GM23338 (cell line): ENCODE data around the gene JDP2. TPM values are rescaled to one million over a fixed set of nuclear protein-coding genes. Genes with fewer than 3 reads are reported as not detected.
A peak's percentile ranks its signal among the peaks of the same experiment; 100 is the strongest.

Experiments
- ATAC-seq: fragments of 200-7000 bp; cut with Tn5 transposase; 3 replicates; pipeline ENCODE4 v1.9.1; 2020
- DNase-seq: peaks from one replicate; pipeline ENCODE4 v3.0.0-alpha.2; 2015; ENCODE audit warnings: low spot score
- H2AFZ ChIP-seq: fragments of 200-600 bp; sonication (generic); 2 replicates; pipeline ENCODE4 v1.8.0; 2016; ENCODE audit warnings: antibody characterized with exemption, mild to moderate bottlenecking, moderate library complexity
- H3F3A ChIP-seq: fragments of 200-600 bp; sonication (generic); replicated peaks from 2 replicates; pipeline ENCODE4 v1.8.0; 2017; ENCODE audit warnings: antibody characterized with exemption, mixed run types, low read depth
- H3K27ac ChIP-seq: fragments of 200-600 bp; sonication (generic); 2 replicates; pipeline ENCODE4 v1.6.1; 2016; ENCODE audit warnings: low read depth
- H3K27me3 ChIP-seq: fragments of 200-600 bp; sonication (generic); 2 replicates; pipeline ENCODE4 v1.8.0; 2016; ENCODE audit warnings: mild to moderate bottlenecking, mixed run types, moderate library complexity; ENCODE audit not compliant: insufficient read depth
- H3K36me3 ChIP-seq: fragments of 200-600 bp; sonication (generic); 2 replicates; pipeline ENCODE4 v1.8.0; 2016; ENCODE audit warnings: mild to moderate bottlenecking; ENCODE audit not compliant: insufficient read depth
- H3K4me1 ChIP-seq: fragments of 200-600 bp; sonication (generic); 2 replicates; pipeline ENCODE4 v1.8.0; 2016; ENCODE audit warnings: mild to moderate bottlenecking, moderate library complexity; ENCODE audit not compliant: insufficient read depth
- H3K4me2 ChIP-seq: fragments of 200-600 bp; sonication (generic); 2 replicates; pipeline ENCODE4 v1.7.1; 2017; ENCODE audit warnings: mixed run types
- H3K4me3 ChIP-seq: fragments of 200-600 bp; sonication (generic); 2 replicates; pipeline ENCODE4 v1.6.1; 2016; ENCODE audit warnings: mixed run types
- H3K79me2 ChIP-seq: fragments of 200-600 bp; sonication (generic); replicated peaks from 2 replicates; pipeline ENCODE4 v1.8.0; 2017; ENCODE audit warnings: mild to moderate bottlenecking; ENCODE audit not compliant: insufficient read depth
- H3K9me2 ChIP-seq: fragments of 200-600 bp; sonication (generic); 2 replicates; pipeline ENCODE4 v1.8.0; 2017; ENCODE audit not compliant: insufficient read depth
- H4K20me1 ChIP-seq: fragments of 200-600 bp; sonication (generic); replicated peaks from 2 replicates; pipeline ENCODE4 v1.8.0; 2017; ENCODE audit warnings: mild to moderate bottlenecking; ENCODE audit not compliant: insufficient read depth
- H3K27ac Mint-ChIP-seq: 2 replicates; pipeline ENCODE4 v1.8.0; 2020; ENCODE audit warnings: inconsistent platforms, mild to moderate bottlenecking, moderate library complexity, mixed read lengths
- H3K27me3 Mint-ChIP-seq: 3 replicates; pipeline ENCODE4 v1.8.0; 2022; ENCODE audit warnings: low read depth, mild to moderate bottlenecking, moderate library complexity, mixed read lengths, inconsistent platforms; ENCODE audit not compliant: insufficient read depth, poor library complexity
- H3K36me3 Mint-ChIP-seq: 3 replicates; pipeline ENCODE4 v1.8.0; 2021; ENCODE audit warnings: low read depth, mild to moderate bottlenecking, inconsistent platforms, moderate library complexity, mixed read lengths
- H3K4me1 Mint-ChIP-seq: 3 replicates; pipeline ENCODE4 v1.8.0; 2020; ENCODE audit warnings: mild to moderate bottlenecking, inconsistent platforms, mixed read lengths
- H3K4me3 Mint-ChIP-seq: 3 replicates; pipeline ENCODE4 v1.8.0; 2021; ENCODE audit warnings: moderate library complexity, mild to moderate bottlenecking, inconsistent platforms, mixed read lengths
- H3K9me3 Mint-ChIP-seq: 3 replicates; pipeline ENCODE4 v1.8.0; 2020; ENCODE audit warnings: moderate library complexity, mild to moderate bottlenecking, inconsistent platforms, mixed read lengths
- REST ChIP-seq: IDR thresholded peaks from one replicate; pipeline ENCODE4 v1.6.1; 2018; ENCODE audit warnings: antibody characterized with exemption; ENCODE audit not compliant: unreplicated experiment
- ZNF331 ChIP-seq: fragments of 250-450 bp; sonication (Bioruptor Pico); IDR thresholded peaks from 2 replicates; pipeline ENCODE4 v1.5.0; 2020; ENCODE audit warnings: low read depth, mild to moderate bottlenecking, moderate library complexity
- polyA plus RNA-seq: library from polyadenylated mRNA; unstranded; fragments of >200 nt; fragmentation: Nextera tagmentation; extraction: Ambion mirVana; gene quantifications from 2 replicates; pipeline ENCODE4 v1.2.1, GENCODE V29; 2016
- total RNA-seq: library from RNA; depleted of rRNA; stranded (reverse); fragments of >200 nt; shearing (Covaris generic); gene quantifications from 2 replicates; pipeline ENCODE4 v1.2.3, GENCODE V29; 2014; rRNA removed
- TF ChIP-seq, protein P1 (sequence below), 2 experiments: fragments of 200-600 bp in 1 of 2; sonication (generic) in 1 of 2; conservative IDR thresholded peaks; 2 replicates each; pipeline versions ENCODE4 v1.5.1 to v1.6.1; 2016 to 2017; ENCODE audit warnings: antibody characterized with exemption in 2 of 2, low read depth in 2 of 2, mild to moderate bottlenecking in 2 of 2, moderate library complexity in 1 of 2

The JDP2 gene
- total and polyA plus RNA-seq, 2 experiments from 2014 or later, result 12.5 to 38.9 TPM

DNA sequence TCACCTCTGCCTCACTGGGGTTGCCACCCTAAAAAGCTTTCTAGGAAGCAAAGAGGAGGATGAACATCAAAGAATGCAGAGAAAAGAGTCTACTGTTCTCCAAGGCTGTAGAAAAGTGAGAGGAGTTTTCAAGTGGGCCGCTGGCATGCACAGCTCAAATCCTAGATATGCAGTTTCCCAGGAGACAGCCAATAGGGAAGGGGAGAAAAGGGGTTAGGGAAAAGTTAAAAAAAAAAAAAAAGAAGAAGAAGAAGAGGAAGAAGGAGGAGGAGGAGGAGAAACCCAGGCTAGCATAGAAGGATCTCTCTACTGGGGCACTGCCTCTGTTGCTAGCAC lies 95.1 kb downstream of the JDP2 start:
- Mint-ChIP-seq H3K4me1 (peaks cover 8% of the 10 kb centered on the region; the same call in 2 of the 3 replicates), H3K36me3 (no peaks in the 10 kb centered on the region), H3K9me3 (no peaks in the 10 kb centered on the region), H3K27ac (no peak overlapping the region), H3K4me3 (no peak overlapping the region), H3K27me3 (peaks cover 3% of the 10 kb centered on the region)
- H3K4me2 ChIP-seq, result no peak overlapping the region
- H3K27ac ChIP-seq, result no peak overlapping the region
- H3K9me2 ChIP-seq, result peaks cover 3% of the 10 kb centered on the region; the same call in 1 of the 2 replicates
- H3K27me3 ChIP-seq, result no peaks in the 10 kb centered on the region
- no peaks in the 10 kb centered on the region for H3K36me3 ChIP-seq
- H3K4me1 ChIP-seq, result peaks cover 7% of the 10 kb centered on the region; the same call in 1 of the 2 replicates
- TF ChIP-seq ZNF331, result no peak
- TF ChIP-seq, protein P1, sequence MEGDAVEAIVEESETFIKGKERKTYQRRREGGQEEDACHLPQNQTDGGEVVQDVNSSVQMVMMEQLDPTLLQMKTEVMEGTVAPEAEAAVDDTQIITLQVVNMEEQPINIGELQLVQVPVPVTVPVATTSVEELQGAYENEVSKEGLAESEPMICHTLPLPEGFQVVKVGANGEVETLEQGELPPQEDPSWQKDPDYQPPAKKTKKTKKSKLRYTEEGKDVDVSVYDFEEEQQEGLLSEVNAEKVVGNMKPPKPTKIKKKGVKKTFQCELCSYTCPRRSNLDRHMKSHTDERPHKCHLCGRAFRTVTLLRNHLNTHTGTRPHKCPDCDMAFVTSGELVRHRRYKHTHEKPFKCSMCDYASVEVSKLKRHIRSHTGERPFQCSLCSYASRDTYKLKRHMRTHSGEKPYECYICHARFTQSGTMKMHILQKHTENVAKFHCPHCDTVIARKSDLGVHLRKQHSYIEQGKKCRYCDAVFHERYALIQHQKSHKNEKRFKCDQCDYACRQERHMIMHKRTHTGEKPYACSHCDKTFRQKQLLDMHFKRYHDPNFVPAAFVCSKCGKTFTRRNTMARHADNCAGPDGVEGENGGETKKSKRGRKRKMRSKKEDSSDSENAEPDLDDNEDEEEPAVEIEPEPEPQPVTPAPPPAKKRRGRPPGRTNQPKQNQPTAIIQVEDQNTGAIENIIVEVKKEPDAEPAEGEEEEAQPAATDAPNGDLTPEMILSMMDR (conservative IDR thresholded peaks at IDR 0.05; ENCODE audit: low read depth in 2 of 2), result no peak
- no peak for TF ChIP-seq REST
- DNase-seq, result no peak
- no peak overlapping the region for H3K4me3 ChIP-seq
- H4K20me1 ChIP-seq, result no peaks in the 10 kb centered on the region
- no peak for ATAC-seq
- peak overlapping the region; percentile 87 for H2AFZ ChIP-seq
- H3F3A ChIP-seq, result no peaks in the 10 kb centered on the region
- no peaks in the 10 kb centered on the region for H3K79me2 ChIP-seq

Other genes with a start within 250 kb of the JDP2 start
- 39.7 and 47.3 TPM in 2 replicates for gene FOS, start 149.2 kb upstream of the JDP2 start, total RNA-seq
- gene FOS, start 149.2 kb upstream of the JDP2 start, polyA plus RNA-seq, result 48.6 and 54.8 TPM in 2 replicates
- gene BATF, start 94.4 kb downstream of the JDP2 start, total RNA-seq, result not detected in 2 replicates
- gene BATF, start 94.4 kb downstream of the JDP2 start, polyA plus RNA-seq, result not detected in 2 replicates
- 3.1 and 3.3 TPM in 2 replicates for gene FLVCR2, start 150.6 kb downstream of the JDP2 start, total RNA-seq
- gene FLVCR2, start 150.6 kb downstream of the JDP2 start, polyA plus RNA-seq, result 1.4 and 3.4 TPM in 2 replicates
- 27.1 and 27.9 TPM in 2 replicates for gene ERG28, start 232.9 kb downstream of the JDP2 start, total RNA-seq
- gene ERG28, start 232.9 kb downstream of the JDP2 start, polyA plus RNA-seq, result 88.9 and 95.1 TPM in 2 replicates
- 34.2 and 35.4 TPM in 2 replicates for gene TTLL5, start 233.2 kb downstream of the JDP2 start, total RNA-seq
- 24.5 and 33.5 TPM in 2 replicates for gene TTLL5, start 233.2 kb downstream of the JDP2 start, polyA plus RNA-seq